K562 (cell line): ENCODE data around the gene OR7D2. TPM values are rescaled to one million over a fixed set of nuclear protein-coding genes. Genes with fewer than 3 reads are reported as not detected.

Experiments used
- ATAC-seq: fragments of 200-7000 bp; cut with Tn5 transposase; 3 replicates; pipeline ENCODE4 v1.9.1; 2020; ENCODE audit warnings: moderate library complexity
- BruUV-seq: library from RNA; stranded (reverse); fragments of 400-500 nt; replicated peaks from 2 replicates; lab custom pipeline; 2021; lab: Mats Ljungman, UMichigan
- CTCF ChIA-PET: fragments of 300-600 bp; formaldehyde crosslinking; extraction: SDS; loops from one replicate; lab custom pipeline; 2021; ENCODE audit warnings: low intra/inter-chr PET ratio; lab: Yijun Ruan, JAX
- POLR2A ChIA-PET: fragments of 300-600, 350-650 bp; sonication (Branson Sonifier 250); formaldehyde crosslinking; extraction: SDS; loops from one replicate; lab custom pipeline; 2021; ENCODE audit warnings: antibody characterized with exemption, inconsistent platforms; lab: Yijun Ruan, JAX
- DNase-seq, 4 experiments: peaks; one replicate each; pipeline versions ENCODE4 v3.0.0 to v3.0.0-alpha.2; 2011 to 2018; ENCODE audit warnings: low spot score in 3 of 4, mixed read lengths in 3 of 4; ENCODE audit errors: extremely low read depth in 1 of 4
- FAIRE-seq: peaks from 2 replicates; lab custom pipeline; 2011; peaks lifted over from hg19 to GRCh38; lab: Jason Lieb, UNC
- H2AFZ ChIP-seq: 2 replicates; pipeline ENCODE4 v1.6.0; 2011; ENCODE audit warnings: low read depth, low read length, control low read depth, inconsistent platforms
- H3K27ac ChIP-seq: fragments of 200-600 bp; 3 replicates; pipeline ENCODE4 v1.8.0; 2011; ENCODE audit warnings: low read depth, mild to moderate bottlenecking, control low read depth, inconsistent platforms, low read length, moderate library complexity, mixed read lengths; ENCODE audit errors: extremely low read depth
- H3K27me3 ChIP-seq, 2 experiments: fragments of 300-600 bp in 1 of 2; 2 replicates in 1 of 2; 3 replicates in 1 of 2; pipeline versions ENCODE4 v1.6.0 to v1.8.0; 2011; ENCODE audit warnings: inconsistent platforms in 2 of 2, low read length in 2 of 2, mild to moderate bottlenecking in 1 of 2, mixed read lengths in 1 of 2, moderate library complexity in 1 of 2; ENCODE audit not compliant: control insufficient read depth in 2 of 2, insufficient read depth in 2 of 2
- H3K36me3 ChIP-seq: fragments of 300-600 bp; 3 replicates; pipeline ENCODE4 v1.8.0; 2011; ENCODE audit warnings: mild to moderate bottlenecking, low read length, inconsistent platforms; ENCODE audit not compliant: control insufficient read depth, insufficient read depth
- H3K4me1 ChIP-seq, 2 experiments: fragments of 200-600 bp in 1 of 2; replicated peaks in 1 of 2; 2 replicates in 1 of 2; 3 replicates in 1 of 2; pipeline versions ENCODE4 v1.5.1 to v1.8.0; 2011; ENCODE audit warnings: inconsistent platforms in 2 of 2, low read length in 2 of 2, mild to moderate bottlenecking in 1 of 2, mixed read lengths in 1 of 2, moderate library complexity in 1 of 2; ENCODE audit not compliant: control insufficient read depth in 2 of 2, insufficient read depth in 2 of 2
- H3K4me2 ChIP-seq: 2 replicates; pipeline ENCODE4 v1.6.1; 2011; ENCODE audit warnings: low read length, control low read depth, inconsistent platforms, mixed read lengths; ENCODE audit not compliant: insufficient read depth
- H3K4me3 ChIP-seq: fragments of 200-600 bp; sonication (generic), shearing (Covaris generic); 2 replicates; pipeline ENCODE4 v1.5.1; 2016; ENCODE audit warnings: control low read depth, inconsistent platforms
- H3K79me2 ChIP-seq: fragments of 200-600 bp; 3 replicates; pipeline ENCODE4 v1.8.0; 2011; ENCODE audit warnings: low read length, inconsistent platforms; ENCODE audit not compliant: control insufficient read depth, insufficient read depth
- H3K9ac ChIP-seq, 2 experiments: 2 replicates each; pipeline versions ENCODE4 v1.6.0 to v1.6.1; 2011; ENCODE audit warnings: low read depth in 2 of 2, low read length in 2 of 2, control low read depth in 1 of 2, inconsistent platforms in 1 of 2, mild to moderate bottlenecking in 1 of 2, mixed read lengths in 1 of 2; ENCODE audit not compliant: insufficient read depth in 1 of 2
- H3K9me1 ChIP-seq: one replicate; pipeline ENCODE4 v1.6.0; 2011; ENCODE audit warnings: inconsistent platforms, mild to moderate bottlenecking, low read length, moderate library complexity; ENCODE audit not compliant: control insufficient read depth, insufficient read depth
- H3K9me3 ChIP-seq: replicated peaks from 2 replicates; pipeline ENCODE4 v1.5.1; 2011; ENCODE audit warnings: low read depth, low read length, inconsistent platforms; ENCODE audit not compliant: control insufficient read depth, insufficient read depth
- H4K20me1 ChIP-seq: replicated peaks from 2 replicates; pipeline ENCODE4 v1.6.1; 2011; ENCODE audit warnings: low read length, inconsistent platforms, mixed read lengths; ENCODE audit not compliant: control insufficient read depth, insufficient read depth
- CHAMP1 ChIP-seq: fragments of 450-650 bp; IDR thresholded peaks from 2 replicates; pipeline ENCODE4 v1.6.1; 2016; ENCODE audit warnings: mild to moderate bottlenecking
- CHD2 ChIP-seq: IDR thresholded peaks from 2 replicates; pipeline ENCODE4 v1.6.1; 2011; ENCODE audit warnings: low read depth, low read length
- E2F3 ChIP-seq: fragments of 250-450 bp; sonication (Bioruptor Pico); IDR thresholded peaks from 2 replicates; pipeline ENCODE4 v1.4.0; 2020; ENCODE audit warnings: mild to moderate bottlenecking
- PATZ1 ChIP-seq: fragments of 250-450 bp; sonication (Bioruptor Pico); IDR thresholded peaks from 2 replicates; pipeline ENCODE4 v1.5.0; 2020; ENCODE audit warnings: mild to moderate bottlenecking, borderline replicate concordance
- PTBP1 ChIP-seq: fragments of 200-400 bp; formaldehyde crosslinking; IDR thresholded peaks from 2 replicates; pipeline ENCODE4 v1.6.1; 2017; ENCODE audit warnings: low read depth, low read length
- SMAD2 ChIP-seq: fragments of 150-350 bp; IDR thresholded peaks from 2 replicates; pipeline ENCODE4 v1.6.1; 2014; ENCODE audit warnings: low read depth, mild to moderate bottlenecking, low read length
- ZNF165 ChIP-seq: fragments of 250-450 bp; sonication (Bioruptor Pico); IDR thresholded peaks from 2 replicates; pipeline ENCODE4 v1.4.0; 2020; ENCODE audit warnings: borderline replicate concordance
- WGBS: fragments of 100-300 bp; shearing (Covaris generic); methylation state at CpG from one replicate; pipeline ENCODE4 v1.1.6; 2016; ENCODE audit warnings: low coverage, mixed read lengths; ENCODE audit not compliant: insufficient coverage; ENCODE audit errors: missing lambda C conversion rate; 5-methylcytosine and 5-hydroxymethylcytosine counted together
- in situ Hi-C: fragments of 300-500 bp; cut with MboI; formaldehyde crosslinking; loops from 4 replicates; pipeline ENCODE4 v1.15.0; 2018; ENCODE audit warnings: inconsistent platforms, mixed read lengths
- intact Hi-C: fragments of 100-400 bp; cut with micrococcal nuclease; formaldehyde crosslinking; loops from 2 replicates; pipeline ENCODE4 v1.14.2; 2022
- polyA plus RNA-seq, 8 experiments: library from polyadenylated mRNA; depleted of rRNA in 4 of 8; stranded (reverse) in 5 of 8; unstranded in 3 of 8; fragments of >200 nt; fragmentation: Nextera tagmentation in 2 of 8; fragmentation: Illumina TruSeq in 1 of 8; extraction: Ambion mirVana in 2 of 8; extraction: Trizol in 1 of 8; gene quantifications; 2 replicates each; pipeline versions ENCODE4 v1.2.1 to v1.2.3, GENCODE V29; 2011 to 2014; ENCODE audit warnings: inconsistent platforms in 1 of 8, missing spikeins in 1 of 8
- total RNA-seq, 7 experiments: library from RNA; depleted of rRNA in 6 of 7; stranded (reverse); fragments of >200 nt in 6 of 7; fragmentation: Illumina TruSeq in 2 of 7; extraction: Trizol in 2 of 7; gene quantifications; 2 replicates each; pipeline versions ENCODE4 v1.2.1 to v1.2.3, GENCODE V29; 2011 to 2021; ENCODE audit warnings: low replicate concordance in 1 of 7

The OR7D2 gene
- total and polyA plus RNA-seq, 9 of the 15 experiments (the other 6 are each of a cell fraction or from before 2014, with no cell fraction given) = 0.05 to 0.75 (median 0.45) TPM

GRCh38 chr19:9144920-9145319 is 33.9 kb upstream of the OR7D2 start (continued):
- TF ChIP-seq CHAMP1 = 0 out of 2 replicates have a peak, but pooled peaks have one; percentile 28
- no peak for TF ChIP-seq CHD2
- no peak for TF ChIP-seq ZNF165 (CRISPR knock-in tag)

GRCh38 chr19:9146882-9147281 is 31.9 kb upstream of the OR7D2 start:
- H3K4me1 ChIP-seq = no peaks in the 10 kb centered on the region
- H3K4me3 ChIP-seq = no peak overlapping the region
- no peaks in the 10 kb centered on the region for H3K9me1 ChIP-seq
- peaks cover 18% of the 10 kb centered on the region for H3K9me3 ChIP-seq
- H3K79me2 ChIP-seq = peaks cover 97% of the 10 kb centered on the region
- no peak overlapping the region for H2AFZ ChIP-seq
- H3K9ac ChIP-seq = no peak overlapping the region
- no peak overlapping the region for H3K27ac ChIP-seq
- ChIA-PET CTCF (no interaction called here), POLR2A (no interaction called here)
- no peaks in the 10 kb centered on the region for H4K20me1 ChIP-seq
- no peaks in the 10 kb centered on the region for H3K27me3 ChIP-seq
- 100% methylated on average over 1 of the region's 1 CpG for WGBS
- peaks cover 56% of the 10 kb centered on the region for H3K36me3 ChIP-seq
- BruUV-seq = no TSS peak
- DNase-seq (no peak), FAIRE-seq (no peak)
- intact Hi-C loops = no loop called here
- in situ Hi-C loops = no loop called here
- H3K4me2 ChIP-seq = no peak overlapping the region
- TF ChIP-seq PTBP1 (no peak), E2F3 (CRISPR knock-in tag) (no peak), PATZ1 (no peak), SMAD2 (no peak)
- TF ChIP-seq, all 486 proteins: peak for 0
- no peak for ATAC-seq
